Cardiac fibroblast (primary cell): ENCODE measurements around the gene FER1L5.

ENCODE experiments used
- DNase-seq, 2 donors: peaks; one replicate each; pipeline versions ENCODE4 v3.0.0 to v3.0.0-alpha.2; 2010; ENCODE audit warnings: low read depth in 2 of 2
- H3K4me3 ChIP-seq, 2 donors: replicated peaks in 1 of 2; 1 replicate in 1 of 2; 2 replicates in 1 of 2; pipeline ENCODE4 v1.5.1; 2011; ENCODE audit warnings: low read depth in 2 of 2, low read length in 2 of 2, mild to moderate bottlenecking in 2 of 2, moderate library complexity in 1 of 2
- TF ChIP-seq, protein P1 (sequence below): IDR thresholded peaks from one replicate; pipeline ENCODE4 v1.5.1; 2011; ENCODE audit warnings: low read depth, mild to moderate bottlenecking, low read length, inconsistent platforms

Gene FER1L5

DNA sequence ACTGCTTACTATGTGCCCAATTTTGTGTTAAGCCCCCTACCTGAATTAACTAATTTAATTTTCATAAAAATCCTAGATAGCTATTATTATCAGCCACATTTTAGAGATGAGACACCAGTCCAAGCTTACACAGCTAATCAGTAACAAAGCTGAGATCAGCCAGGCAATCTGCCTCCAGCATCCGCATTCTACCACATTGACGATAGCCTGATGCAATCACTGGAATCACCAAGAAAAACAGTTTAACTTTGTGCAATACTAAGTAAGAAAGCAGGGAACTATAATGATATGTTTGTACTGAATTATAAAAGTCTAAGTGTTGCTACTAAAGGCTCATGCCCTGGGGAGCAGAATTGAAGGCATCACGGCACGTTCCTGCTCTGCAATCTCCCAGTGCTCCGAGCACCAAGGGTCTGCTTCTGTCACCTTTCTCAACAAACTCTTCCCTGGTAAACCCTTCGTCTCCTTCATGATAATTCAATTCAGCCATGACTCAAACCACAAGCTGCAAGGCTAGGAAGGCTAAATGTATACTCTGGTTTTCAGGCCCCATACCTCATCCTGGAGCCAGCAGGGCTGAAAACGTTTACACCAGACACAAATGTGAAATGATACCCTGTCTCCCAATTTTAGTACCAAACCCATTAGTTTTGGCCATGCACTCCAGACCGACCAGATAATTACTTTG lies 23.8 kb upstream of the FER1L5 start:
- H3K4me3 ChIP-seq: no peak overlapping the region
- peak; percentile 54 to 64 for DNase-seq
- TF ChIP-seq, protein P1, sequence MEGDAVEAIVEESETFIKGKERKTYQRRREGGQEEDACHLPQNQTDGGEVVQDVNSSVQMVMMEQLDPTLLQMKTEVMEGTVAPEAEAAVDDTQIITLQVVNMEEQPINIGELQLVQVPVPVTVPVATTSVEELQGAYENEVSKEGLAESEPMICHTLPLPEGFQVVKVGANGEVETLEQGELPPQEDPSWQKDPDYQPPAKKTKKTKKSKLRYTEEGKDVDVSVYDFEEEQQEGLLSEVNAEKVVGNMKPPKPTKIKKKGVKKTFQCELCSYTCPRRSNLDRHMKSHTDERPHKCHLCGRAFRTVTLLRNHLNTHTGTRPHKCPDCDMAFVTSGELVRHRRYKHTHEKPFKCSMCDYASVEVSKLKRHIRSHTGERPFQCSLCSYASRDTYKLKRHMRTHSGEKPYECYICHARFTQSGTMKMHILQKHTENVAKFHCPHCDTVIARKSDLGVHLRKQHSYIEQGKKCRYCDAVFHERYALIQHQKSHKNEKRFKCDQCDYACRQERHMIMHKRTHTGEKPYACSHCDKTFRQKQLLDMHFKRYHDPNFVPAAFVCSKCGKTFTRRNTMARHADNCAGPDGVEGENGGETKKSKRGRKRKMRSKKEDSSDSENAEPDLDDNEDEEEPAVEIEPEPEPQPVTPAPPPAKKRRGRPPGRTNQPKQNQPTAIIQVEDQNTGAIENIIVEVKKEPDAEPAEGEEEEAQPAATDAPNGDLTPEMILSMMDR: no peak

DNA sequence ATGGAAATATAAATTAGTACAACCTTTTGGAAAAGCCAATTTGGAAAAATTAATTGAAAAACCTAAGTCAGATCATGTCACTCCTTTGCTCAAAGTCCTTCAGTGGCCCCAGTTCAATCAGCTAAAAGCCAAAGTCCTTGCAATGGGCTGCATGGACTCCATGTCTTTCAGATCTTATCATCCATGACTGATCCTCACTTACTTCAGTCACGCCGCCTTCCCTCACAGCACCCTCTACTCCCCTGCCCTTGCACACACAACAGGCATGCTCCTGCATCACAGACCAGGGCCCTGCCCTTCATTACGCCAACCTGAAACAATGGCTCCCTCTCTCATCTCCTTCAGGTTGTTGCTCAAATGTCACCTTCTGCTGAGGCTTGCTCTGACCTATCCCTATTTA lies 20.0 kb upstream of the FER1L5 start:
- no peak for DNase-seq
- no peak overlapping the region for H3K4me3 ChIP-seq
- TF ChIP-seq, protein P1: no peak

DNA sequence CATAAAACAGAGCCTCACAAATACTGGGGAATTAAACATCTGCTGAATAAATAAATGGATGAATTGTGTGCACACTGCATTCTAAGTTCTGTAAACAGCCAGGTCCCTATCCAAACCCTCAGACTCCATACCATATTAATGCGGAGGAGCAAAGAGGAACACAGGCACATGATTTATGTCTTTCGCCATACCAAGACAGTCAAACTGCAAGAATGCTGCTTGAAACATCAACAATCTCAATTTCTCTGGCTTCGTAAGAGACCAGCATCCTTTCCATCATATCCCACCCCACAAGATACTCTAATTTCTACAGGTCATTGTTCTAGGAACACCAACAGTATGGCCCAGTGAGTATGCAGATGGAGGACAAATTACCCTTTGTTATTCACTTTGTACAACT lies 19.4 kb upstream of the FER1L5 start:
- TF ChIP-seq, protein P1: no peak
- DNase-seq: no peak
- H3K4me3 ChIP-seq: no peak overlapping the region

DNA sequence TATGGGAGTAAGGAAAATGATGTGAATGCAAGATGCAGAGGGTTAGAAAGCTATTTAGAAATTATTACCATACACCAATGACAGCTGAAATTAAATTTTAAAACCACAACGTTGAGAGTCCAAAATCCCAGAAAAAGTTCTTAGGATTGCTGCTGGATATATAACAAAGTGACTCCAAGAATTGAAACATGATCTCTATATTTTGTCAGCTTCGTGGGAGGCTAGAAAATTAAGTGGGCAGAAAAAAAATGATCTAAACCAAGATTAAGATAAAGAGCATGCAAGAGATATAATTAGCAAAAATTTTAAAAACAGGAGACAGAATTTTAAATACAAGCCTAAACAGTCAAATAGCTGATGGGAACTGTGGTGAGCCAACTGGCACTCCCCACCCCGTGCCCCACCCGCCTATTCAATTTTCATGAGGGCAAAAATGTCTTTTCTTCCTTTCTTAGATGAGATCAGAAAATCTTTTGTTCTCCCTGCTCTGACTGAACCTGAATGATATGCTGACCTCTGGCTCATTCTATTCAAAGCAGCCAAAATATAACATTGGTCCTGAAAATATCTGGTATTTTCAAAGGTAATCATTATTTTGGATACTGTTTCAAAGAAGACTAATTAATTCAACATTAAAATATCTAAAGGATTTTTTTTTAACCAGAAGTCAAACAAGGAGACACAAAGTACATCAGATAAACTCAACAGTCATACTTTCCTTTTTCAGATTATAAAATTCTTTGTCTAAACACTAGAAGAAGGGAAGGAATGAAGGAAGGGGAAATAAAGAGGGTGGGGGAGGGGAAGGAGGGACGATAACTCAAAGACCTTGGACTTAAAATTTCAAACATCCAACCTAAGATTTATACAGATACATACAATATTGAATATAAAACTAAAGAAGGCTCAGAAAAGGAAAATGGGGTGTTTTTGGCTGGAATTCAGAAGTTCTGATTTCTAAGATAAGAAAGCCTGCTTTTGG lies 16.7 kb upstream of the FER1L5 start:
- DNase-seq: peak in 1 of 2 donors; percentile 38
- no peak overlapping the region for H3K4me3 ChIP-seq
- TF ChIP-seq, protein P1: no peak

DNA sequence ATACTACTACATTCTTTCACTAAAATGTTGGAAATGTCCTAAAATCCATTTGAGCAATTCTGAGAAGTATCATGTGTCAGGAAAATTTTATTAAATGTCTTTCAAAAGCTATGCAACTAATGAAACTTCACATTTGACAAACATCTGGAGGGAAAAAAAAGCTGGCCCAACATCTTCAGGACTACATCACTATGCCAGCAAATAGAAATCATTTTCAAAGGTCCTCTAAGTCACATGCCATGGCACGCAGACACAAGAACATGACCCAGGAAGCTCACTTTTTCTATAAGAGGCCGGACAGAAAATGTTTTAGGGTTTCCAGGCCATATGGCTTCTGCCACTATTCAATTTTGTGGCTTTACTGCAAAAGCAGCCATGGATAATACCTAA lies 16.0 kb upstream of the FER1L5 start:
- no peak overlapping the region for H3K4me3 ChIP-seq
- no peak for DNase-seq
- TF ChIP-seq, protein P1: no peak

DNA sequence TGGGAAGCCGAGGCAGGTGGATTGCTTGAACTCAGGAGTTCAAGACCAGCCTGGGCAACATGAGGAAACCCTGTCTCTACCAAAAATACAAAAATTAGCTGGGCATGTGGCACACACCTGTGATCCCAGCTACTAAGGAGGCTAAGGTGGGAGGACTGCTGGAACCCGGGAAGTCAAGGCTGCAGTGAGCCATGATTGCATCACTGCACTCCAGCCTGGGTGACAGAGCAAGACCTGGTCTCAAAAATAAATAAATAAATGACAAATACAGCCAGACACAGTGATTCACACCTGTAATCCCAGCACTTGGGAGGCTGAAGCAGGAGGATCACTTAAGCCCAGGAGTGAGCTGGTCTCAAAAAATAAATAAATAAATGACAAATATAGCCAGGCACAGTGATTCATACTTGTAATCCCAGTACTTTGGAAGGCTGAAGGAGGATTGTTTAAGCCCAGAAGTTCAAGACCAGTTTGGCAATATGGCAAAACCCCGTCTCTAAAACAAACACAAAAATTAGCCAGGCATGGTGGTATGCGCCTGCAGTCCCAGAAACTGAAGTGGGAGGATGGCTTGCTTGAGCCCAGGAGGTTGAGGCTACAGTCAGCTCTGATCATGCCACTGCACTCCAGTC lies 10.6 kb upstream of the FER1L5 start:
- DNase-seq: peak in 1 of 2 donors; percentile 73
- TF ChIP-seq, protein P1: no peak

More for the DNA sequence above, 10.6 kb upstream of the FER1L5 start:
- no peak overlapping the region for H3K4me3 ChIP-seq
